MM.1S (cell line): ENCODE measurements around the gene KLHL7.

Experiments
- CTCF ChIP-seq: fragments of 300-600 bp; sonication (generic); IDR thresholded peaks from 2 replicates; pipeline ENCODE4 v1.5.1; 2016; ENCODE audit warnings: antibody characterized with exemption, low read length, mixed read lengths
- EZH2 ChIP-seq: fragments of 300-600 bp; sonication (generic); optimal IDR thresholded peaks from 2 replicates; pipeline ENCODE3; 2017; ENCODE audit warnings: low read depth, mild to moderate bottlenecking, antibody characterized with exemption, low read length, mixed read lengths

- no peak for TF ChIP-seq CTCF
- no peak for TF ChIP-seq EZH2
These were observed 9.3 kb downstream of the KLHL7 start for GRCh38 chr7:23114896-23115295.
